NB4 (cell line): ENCODE results near the gene KLHL1.

ENCODE experiments used
- CTCF ChIP-seq: IDR thresholded peaks from one replicate; pipeline ENCODE4 v1.5.1; 2012; ENCODE audit warnings: low read depth, low read length
- POLR2A ChIP-seq: IDR thresholded peaks from 2 replicates; pipeline ENCODE4 v1.6.1; 2011; ENCODE audit warnings: mild to moderate bottlenecking; ENCODE audit not compliant: insufficient read length; ENCODE audit errors: extremely low read depth
- TF ChIP-seq, protein P1 (sequence below): IDR thresholded peaks from 2 replicates; pipeline ENCODE4 v1.6.1; 2011; ENCODE audit warnings: low read depth, low read length

GRCh38 chr13:69879936-69880335, 228.3 kb downstream of the KLHL1 start:
- TF ChIP-seq POLR2A (no peak), CTCF (no peak)
- TF ChIP-seq, protein P1, sequence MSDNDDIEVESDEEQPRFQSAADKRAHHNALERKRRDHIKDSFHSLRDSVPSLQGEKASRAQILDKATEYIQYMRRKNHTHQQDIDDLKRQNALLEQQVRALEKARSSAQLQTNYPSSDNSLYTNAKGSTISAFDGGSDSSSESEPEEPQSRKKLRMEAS: no peak
